PFSK-1 (cell line): ENCODE data around the gene MATN1.

Experiments used
- POLR2AphosphoS5 ChIP-seq: IDR thresholded peaks from 2 replicates; pipeline ENCODE4 v1.6.1; 2012; ENCODE audit warnings: low read depth, mild to moderate bottlenecking, control low read depth, low read length, moderate library complexity
- REST ChIP-seq, 2 experiments: IDR thresholded peaks; 2 replicates each; pipeline versions ENCODE4 v1.6.1 to v1.8.0; 2011 to 2012; ENCODE audit warnings: low read depth in 2 of 2, low read length in 2 of 2, control low read depth in 1 of 2, inconsistent platforms in 1 of 2, mild to moderate bottlenecking in 1 of 2, moderate library complexity in 1 of 2; ENCODE audit not compliant: insufficient read depth in 1 of 2

DNA sequence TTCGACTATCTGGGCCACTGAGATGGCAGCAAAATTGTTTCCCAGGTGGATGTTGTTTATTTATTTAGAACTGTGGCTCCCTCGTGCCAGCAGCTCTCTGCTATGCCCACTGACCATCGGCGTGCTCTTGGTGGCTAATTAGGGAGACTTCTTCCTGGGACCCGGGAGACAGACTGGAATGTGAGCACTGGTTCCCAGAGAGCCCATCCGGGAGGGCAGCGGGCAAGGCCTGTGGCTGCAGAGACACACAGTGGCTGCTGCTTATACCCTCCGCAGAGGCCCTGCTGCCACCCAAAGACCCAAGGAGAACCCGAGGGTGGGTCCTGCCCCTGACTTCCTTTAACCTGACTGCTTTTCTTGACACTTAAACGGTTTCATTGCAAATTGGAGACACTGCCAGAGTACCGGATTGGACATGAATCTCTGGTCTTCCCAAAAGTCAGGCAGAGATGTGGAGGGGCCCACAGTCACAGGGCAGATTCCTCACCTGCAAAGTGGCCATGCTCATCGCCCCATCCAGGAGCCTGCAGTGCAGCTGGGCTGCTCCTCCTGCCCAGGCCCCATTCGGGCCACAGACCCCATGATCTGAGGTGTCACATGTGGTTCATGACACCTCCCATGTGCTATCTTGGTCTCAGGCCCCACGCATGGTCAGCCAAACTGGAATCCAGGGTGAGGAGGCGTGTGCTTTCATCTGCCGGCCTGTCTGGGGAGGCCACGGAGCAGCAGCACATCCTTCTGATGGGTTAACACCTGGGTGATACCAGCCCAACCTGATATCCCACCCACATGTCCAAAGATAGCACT is 5.7 kb upstream of the MATN1 start:
- TF ChIP-seq POLR2AphosphoS5 (no peak), REST (IDR thresholded peaks at IDR 0.05; ENCODE audit: insufficient read depth in 1 of 2, low read depth in 2 of 2, low read length in 2 of 2) (no peak)
